Dedifferentiated amniotic fluid mesenchymal stem cell (primary cell): ENCODE results near the gene ANKS1B.

Experiments
- DNase-seq: peaks from one replicate; pipeline ENCODE4 v3.0.0-alpha.2; 2016; ENCODE audit errors: extremely low spot score

Gene ANKS1B

GRCh38 chr12:98686603-98687002 is 1298.1 kb downstream of the ANKS1B start:
- no peak for DNase-seq
